Amygdala (tissue), 56 donors: Measurements from ENCODE around the gene GPR32.
"Not testable (repeated sequence)": the region's sequence is repeated elsewhere in the genome, so short reads cannot be mapped to it uniquely, and the experiment has no call there.

Experiments
- DNase-seq, 56 donors: peaks; one replicate each; lab custom pipeline; 2025; lab: John Stamatoyannopoulos, UW

The GPR32 gene

GRCh38 chr19:50745221-50745620 is 25.0 kb upstream of the GPR32 start:
- no peak for DNase-seq

GRCh38 chr19:50747141-50747540 is 23.1 kb upstream of the GPR32 start:
- DNase-seq, result not testable (repeated sequence)

- DNase-seq, result no peak
Measured at GRCh38 chr19:50749490-50749889, 20.8 kb upstream of the GPR32 start.

- no peak for DNase-seq
Measured at GRCh38 chr19:50750010-50750409, 20.3 kb upstream of the GPR32 start.

GRCh38 chr19:50753879-50754278 is 16.4 kb upstream of the GPR32 start:
- no peak for DNase-seq

- DNase-seq, result not testable (repeated sequence)
Measured at GRCh38 chr19:50756244-50756643, 14.0 kb upstream of the GPR32 start.

GRCh38 chr19:50757624-50758023 is 12.6 kb upstream of the GPR32 start:
- not testable (repeated sequence) for DNase-seq

GRCh38 chr19:50759076-50759475 is 11.2 kb upstream of the GPR32 start:
- not testable (repeated sequence) for DNase-seq

- DNase-seq, result no peak
Measured at GRCh38 chr19:50759886-50760285, 10.4 kb upstream of the GPR32 start.

- DNase-seq, result not testable (repeated sequence)
Measured at GRCh38 chr19:50761501-50761900, 8.8 kb upstream of the GPR32 start.

GRCh38 chr19:50763521-50763920 is 6.7 kb upstream of the GPR32 start:
- not testable (repeated sequence) for DNase-seq

- no peak for DNase-seq
Measured at GRCh38 chr19:50764409-50764808, 5.9 kb upstream of the GPR32 start.

- not testable (repeated sequence) for DNase-seq
Measured at GRCh38 chr19:50766746-50767145, 3.5 kb upstream of the GPR32 start.

- DNase-seq, result not testable (repeated sequence)
Measured at GRCh38 chr19:50767263-50767662, 3.0 kb upstream of the GPR32 start.

- no peak for DNase-seq
Measured at GRCh38 chr19:50768277-50768676, 2.0 kb upstream of the GPR32 start.

- DNase-seq, result no peak
Measured at GRCh38 chr19:50770888-50771287, 624 bp downstream of the GPR32 start.

GRCh38 chr19:50772476-50772875 is 2.2 kb downstream of the GPR32 start:
- DNase-seq, result no peak

GRCh38 chr19:50772912-50773311 is 2.6 kb downstream of the GPR32 start:
- not testable (repeated sequence) for DNase-seq

GRCh38 chr19:50773454-50773853 is 3.2 kb downstream of the GPR32 start:
- DNase-seq, result not testable (repeated sequence)

GRCh38 chr19:50776131-50776530 is 5.9 kb downstream of the GPR32 start:
- no peak for DNase-seq

GRCh38 chr19:50777261-50777660 is 7.0 kb downstream of the GPR32 start:
- DNase-seq, result no peak

GRCh38 chr19:50777830-50778303 is 7.6 kb downstream of the GPR32 start:
- no peak for DNase-seq

GRCh38 chr19:50778906-50779430 is 8.7 kb downstream of the GPR32 start:
- DNase-seq, result no peak
